SKM-1 treated with dmso at 0.1 percent for 144 hours (cell line): ENCODE results near the gene ZNF296.

Experiments
- DNase-seq: peaks from one replicate; lab custom pipeline; 2025; ENCODE audit not compliant: unreplicated experiment; lab: John Stamatoyannopoulos, UW

ZNF296 gene

GRCh38 chr19:45103508-45104319 is 27.4 kb upstream of the ZNF296 start:
- no peak for DNase-seq

GRCh38 chr19:45103156-45103507 is 26.9 kb upstream of the ZNF296 start:
- no peak for DNase-seq

GRCh38 chr19:45102481-45102880 is 26.2 kb upstream of the ZNF296 start:
- DNase-seq = no peak

GRCh38 chr19:45101806-45102205 is 25.5 kb upstream of the ZNF296 start:
- no peak for DNase-seq

DNA sequence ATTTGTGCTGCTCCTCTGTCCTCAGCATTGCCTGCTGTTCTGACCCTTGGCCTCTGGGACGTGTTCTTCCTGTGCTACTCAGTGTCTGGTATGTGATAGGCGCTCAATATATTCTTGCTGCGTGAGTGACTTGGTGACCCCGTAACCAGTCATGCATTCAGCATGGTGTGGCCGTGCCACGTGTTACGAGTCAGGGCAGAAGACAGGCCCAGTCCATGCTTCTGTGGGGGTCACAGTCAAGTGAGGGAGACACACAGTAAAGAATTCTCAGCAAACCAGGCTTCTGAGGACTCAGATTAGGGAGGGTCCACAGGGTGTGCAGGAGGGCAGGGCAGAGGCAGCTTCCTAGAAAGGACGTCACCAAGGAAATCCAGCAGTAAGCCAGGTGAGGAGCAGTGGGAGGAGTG is 24.6 kb upstream of the ZNF296 start:
- no peak for DNase-seq

DNA sequence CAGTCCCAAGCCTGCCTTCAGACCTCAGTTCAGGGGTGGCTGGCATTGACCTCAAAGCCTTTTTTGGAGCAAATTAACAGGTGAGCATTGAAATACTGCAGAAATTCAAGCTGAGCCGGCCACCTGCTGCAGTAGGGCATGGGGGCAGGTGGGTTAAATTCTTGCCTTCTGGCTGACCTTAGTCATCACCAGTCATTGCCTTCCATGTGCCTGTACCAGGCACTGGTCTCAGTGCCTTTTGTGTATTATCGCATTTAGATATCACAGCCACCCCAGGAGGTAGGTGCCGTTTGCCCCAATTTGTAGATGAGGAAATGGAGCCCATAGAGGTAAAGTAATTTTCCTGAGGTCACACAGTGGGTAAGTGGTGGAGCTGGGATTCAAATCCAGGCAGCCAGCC is 23.9 kb upstream of the ZNF296 start:
- DNase-seq = no peak

- DNase-seq = no peak
These were observed 23.4 kb upstream of the ZNF296 start for GRCh38 chr19:45099467-45100191.

GRCh38 chr19:45098521-45099466 is 22.5 kb upstream of the ZNF296 start:
- no peak for DNase-seq

DNA sequence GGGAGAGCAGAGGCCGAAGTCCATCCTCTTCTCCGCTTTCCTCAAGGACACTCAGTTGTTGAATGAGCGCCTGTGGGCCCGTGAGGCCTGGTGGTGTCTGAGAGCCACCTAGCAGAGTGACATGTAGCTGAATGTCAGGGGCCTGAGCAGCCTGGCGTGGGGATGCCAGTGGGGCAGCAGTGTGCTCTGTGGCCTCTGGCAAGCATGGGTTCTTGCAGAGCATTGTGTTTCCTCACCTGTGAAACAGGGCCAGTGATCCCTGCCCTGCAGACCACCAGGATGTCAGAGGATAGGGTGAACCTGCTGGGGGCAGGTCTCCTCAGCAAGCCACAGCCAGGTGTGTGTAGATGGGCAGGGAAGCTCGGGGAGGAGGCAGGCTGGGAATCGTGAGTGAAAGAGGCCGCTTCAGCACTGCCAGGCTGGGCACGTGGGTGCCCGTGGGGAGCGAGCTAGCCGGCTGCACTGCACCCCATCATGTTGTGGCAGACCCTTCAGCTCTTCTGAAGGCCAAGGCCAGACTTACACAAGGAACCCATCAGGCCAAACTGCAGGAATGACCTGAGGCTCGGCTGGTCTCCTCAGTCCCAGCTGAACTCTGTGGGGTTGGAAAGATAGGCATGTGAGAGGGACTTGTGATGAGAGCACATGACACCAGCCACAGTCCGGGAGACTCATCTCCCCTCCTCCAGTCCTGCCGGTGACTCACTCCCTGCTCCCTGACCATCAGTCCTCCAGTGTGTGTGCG is 21.7 kb upstream of the ZNF296 start:
- DNase-seq = no peak

- no peak for DNase-seq
These were observed 21.1 kb upstream of the ZNF296 start for GRCh38 chr19:45097450-45097775.

- DNase-seq = no peak
These were observed 20.4 kb upstream of the ZNF296 start for GRCh38 chr19:45096700-45097099.

DNA sequence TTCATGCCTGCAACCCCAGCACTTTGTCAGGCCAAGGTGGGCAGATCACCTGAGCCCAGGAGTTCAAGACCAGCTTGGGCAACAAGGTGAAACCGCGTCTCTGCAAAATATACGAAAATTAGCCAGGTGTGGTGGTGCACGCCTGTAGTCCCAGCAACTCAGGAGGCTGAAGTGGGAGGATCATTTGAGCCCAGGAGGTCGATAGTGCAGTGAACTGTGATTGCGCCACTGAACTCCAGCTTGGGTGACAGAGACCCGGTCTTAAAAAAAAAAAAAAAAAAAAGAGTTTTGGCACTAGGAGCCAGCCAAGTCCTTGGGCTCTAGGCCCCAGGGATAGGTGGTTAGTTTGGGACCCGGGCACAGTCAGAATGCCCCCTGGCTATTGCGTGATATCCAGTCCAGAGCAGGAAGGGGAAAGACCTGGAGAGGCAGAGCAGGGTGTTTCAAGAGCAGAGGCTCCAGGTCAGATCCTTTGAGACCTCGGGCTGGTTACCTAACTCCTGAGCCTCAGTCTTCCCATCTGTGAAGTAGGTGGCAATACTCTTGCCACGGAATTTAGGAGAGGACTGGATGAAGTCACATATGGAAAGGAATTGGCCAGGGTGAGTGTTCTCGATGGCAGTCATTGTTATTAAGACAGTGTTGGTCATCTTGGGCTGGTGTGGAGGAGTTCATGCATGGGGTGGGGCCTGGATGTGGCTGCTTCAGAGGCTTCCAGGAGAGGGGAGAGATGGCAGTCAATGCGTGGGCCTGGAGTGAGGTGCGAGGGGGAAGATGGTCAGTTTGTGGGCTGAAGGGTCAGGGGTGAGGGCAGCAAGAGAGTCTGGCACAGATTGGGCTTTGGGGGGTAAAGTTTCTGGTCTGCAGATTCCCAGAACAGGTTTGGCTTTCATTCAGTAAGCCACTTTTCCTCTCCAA is 19.5 kb upstream of the ZNF296 start:
- no peak for DNase-seq

GRCh38 chr19:45094707-45095106 is 18.4 kb upstream of the ZNF296 start:
- no peak for DNase-seq

- DNase-seq = no peak
These were observed 17.9 kb upstream of the ZNF296 start for GRCh38 chr19:45094137-45094536.

DNA sequence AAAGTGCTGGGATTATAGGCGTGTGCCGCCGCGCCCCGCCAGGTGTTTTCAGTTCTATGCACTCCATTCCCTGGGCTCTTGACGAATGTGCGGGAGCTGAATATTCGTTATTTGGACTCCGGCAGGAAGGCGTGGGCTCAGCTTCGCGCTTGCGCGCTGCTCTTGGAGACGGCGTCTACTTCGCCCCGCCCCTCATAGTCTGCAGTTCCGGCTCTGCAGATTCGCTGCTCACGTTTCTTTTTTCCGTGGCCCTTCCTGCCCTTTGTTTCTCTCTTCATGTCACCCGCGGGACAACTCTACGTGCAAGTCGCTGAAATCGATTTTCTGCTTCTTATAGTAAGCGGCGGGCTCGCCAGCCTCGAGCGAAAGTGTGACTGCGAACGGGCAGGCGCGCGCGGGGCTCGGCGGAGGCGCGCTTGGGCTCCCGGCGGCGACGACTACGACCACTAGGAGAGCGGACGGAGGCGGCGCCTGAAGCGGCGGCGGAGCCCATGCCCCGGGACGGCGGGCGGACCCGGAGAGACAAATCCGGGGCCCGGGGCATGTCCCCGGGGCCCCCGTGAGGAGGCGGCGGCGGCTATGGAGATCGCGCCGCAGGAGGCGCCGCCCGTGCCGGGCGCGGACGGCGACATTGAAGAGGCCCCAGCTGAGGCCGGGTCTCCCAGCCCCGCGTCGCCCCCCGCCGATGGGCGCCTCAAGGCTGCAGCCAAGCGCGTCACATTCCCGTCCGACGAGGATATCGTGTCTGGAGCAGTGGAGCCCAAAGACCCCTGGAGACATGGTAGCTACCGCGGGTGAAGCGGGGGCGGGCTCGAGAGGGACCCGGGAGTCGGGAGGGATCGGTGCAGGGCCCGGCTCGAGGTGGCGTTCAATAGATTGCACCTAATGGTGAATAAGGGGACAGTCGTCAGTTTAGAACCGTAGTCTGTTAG is 16.7 kb upstream of the ZNF296 start, which contains the start of gene PPP1R37:
PPP1R37 (plus strand) TSS at position 433 of the 932 bp plus-strand sequence; CDS start at position 580, 147 bp downstream.
- DNase-seq = peak; percentile 46

DNA sequence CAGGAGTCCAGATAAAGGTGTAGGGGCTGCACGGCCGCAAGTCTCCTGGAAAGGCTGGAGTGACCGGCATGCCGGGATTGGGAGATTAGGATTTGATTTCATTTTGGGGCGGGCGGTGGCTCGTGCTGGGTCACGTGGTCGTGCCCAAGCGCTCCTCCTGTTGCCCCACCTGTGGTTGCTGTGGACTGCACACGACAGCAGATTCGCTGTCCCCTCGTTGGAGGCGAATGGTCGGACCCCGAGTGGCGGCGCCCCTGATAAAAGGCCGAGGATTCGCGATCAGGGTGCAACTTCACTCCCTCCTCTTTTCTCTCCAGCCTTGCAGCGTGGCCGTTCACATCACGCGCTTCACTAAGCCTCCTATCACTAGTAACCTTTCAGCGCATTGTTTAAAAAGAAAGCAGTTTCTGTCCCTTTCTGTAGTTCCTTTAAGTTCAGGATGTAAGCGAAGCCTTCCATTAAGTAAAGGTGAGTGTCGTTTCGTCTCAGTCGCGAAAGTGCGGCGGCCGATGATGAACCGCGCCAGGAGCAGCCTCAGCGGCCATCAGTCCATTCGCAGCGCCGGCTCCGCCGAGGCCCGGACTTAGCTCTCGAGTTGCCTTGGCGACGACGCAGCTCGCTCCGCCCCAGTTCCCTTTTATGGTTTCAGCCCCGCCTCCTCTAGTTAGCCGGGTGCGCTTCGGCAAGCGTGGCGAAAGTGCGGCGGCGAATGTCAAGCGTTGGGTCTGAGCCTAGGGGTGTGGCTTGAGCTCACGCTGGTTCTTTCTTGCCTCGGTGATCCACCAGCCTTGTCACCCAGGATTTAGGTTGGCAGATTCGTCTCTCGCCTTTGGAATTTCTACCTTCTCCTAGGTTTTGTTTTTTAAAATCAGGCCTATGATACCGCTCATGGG is 15.0 kb upstream of the ZNF296 start:
- no peak for DNase-seq

DNA sequence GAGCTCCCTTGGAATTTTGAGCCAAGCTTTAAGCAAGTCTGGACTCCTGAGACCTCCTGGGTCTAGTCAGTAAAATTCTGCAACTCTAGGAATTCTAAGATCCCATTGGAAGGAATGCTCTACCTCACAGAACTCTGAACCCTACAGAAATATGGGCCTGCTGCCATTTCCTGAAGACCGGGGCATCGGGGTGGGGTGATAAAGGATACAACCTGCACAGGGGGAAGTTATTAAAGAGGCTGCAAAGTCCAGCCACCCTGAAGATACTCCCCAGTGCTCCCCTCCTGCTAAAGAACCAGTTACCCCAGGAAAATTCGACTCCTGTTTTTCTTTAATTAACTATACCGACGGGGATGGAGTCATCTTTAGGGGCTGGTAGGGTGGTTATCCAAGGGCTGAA is 14.3 kb upstream of the ZNF296 start:
- DNase-seq = no peak

GRCh38 chr19:45090034-45090433 is 13.8 kb upstream of the ZNF296 start:
- no peak for DNase-seq
